ENCODE data around the gene GSTM1. TPM values are rescaled to one million over a fixed set of nuclear protein-coding genes. Genes with fewer than 3 reads are reported as not detected.
"Not testable (repeated sequence)": the region's sequence is repeated elsewhere in the genome, so short reads cannot be mapped to it uniquely, and the experiment has no call there.

Gene GSTM1
- total and polyA plus RNA-seq, 2 donors (not counting 3 experiments of a cell fraction or from before 2014, with no cell fraction given): 35.5 TPM; not detected in 1

DNA sequence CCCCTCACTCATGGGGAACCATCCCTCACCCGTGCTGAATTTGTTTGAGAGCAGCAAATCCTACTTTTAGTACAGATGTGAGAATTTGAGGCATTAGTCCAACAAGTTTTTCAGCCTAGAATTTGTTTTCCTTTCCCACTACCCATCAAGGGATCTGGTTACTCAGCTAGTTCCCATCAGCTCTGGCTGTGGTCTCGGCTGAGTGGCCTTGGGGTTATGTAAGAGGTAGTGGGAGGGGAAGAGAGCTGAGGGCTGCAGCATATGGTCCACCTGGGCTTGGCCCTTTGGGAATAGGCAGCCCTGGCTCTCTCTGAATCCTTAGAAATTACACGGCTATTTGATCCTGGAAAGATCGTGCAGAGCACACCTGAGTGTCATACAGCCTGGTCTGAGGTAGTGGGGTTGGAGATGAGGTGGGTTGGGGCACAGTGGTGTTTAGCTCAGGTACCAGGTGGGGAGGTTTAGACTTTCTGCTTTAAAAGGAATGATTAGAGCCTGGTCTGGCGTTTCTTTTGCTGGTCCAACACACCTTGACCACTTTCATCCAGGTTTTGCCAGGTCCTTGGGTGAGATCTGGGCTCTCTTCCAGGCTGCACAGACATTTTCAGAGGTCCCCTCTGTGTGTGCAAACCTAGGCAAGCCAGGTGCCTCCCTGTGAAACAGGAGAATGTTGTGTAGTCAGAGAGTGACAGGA lies 27.5 kb upstream of the GSTM1 start:
- no TSS peak for BruUV-seq (replicated peaks)
- FAIRE-seq (no peak), DNase-seq (ENCODE audit: low read depth, low spot score) (no peak)
- no peaks in the 10 kb centered on the region for H3K79me2 ChIP-seq (ENCODE audit: control insufficient read depth, insufficient read depth, low read length)
- no peaks in the 10 kb centered on the region for H3K9me3 ChIP-seq (replicated peaks; ENCODE audit: control insufficient read depth, insufficient read depth, low read length)
- no peak overlapping the region for H2AFZ ChIP-seq (ENCODE audit: low read depth, low read length)
- H3K4me1 ChIP-seq (ENCODE audit: control insufficient read depth, extremely low read depth, insufficient read depth, low read length): peaks cover 9% of the 10 kb centered on the region
- no peak overlapping the region for H3K4me3 ChIP-seq (replicated peaks in 1 of 3; ENCODE audit: insufficient read depth in 1 of 3, low read depth in 1 of 3, low read length in 3 of 3)
- TF ChIP-seq FOS (IDR thresholded peaks at IDR 0.05; ENCODE audit: borderline replicate concordance, insufficient read depth, low read length): no peak
- no peak for TF ChIP-seq EZH2 (IDR thresholded peaks at IDR 0.05; ENCODE audit: borderline replicate concordance, low read depth, low read length, severe bottlenecking)
- TF ChIP-seq, protein P1, sequence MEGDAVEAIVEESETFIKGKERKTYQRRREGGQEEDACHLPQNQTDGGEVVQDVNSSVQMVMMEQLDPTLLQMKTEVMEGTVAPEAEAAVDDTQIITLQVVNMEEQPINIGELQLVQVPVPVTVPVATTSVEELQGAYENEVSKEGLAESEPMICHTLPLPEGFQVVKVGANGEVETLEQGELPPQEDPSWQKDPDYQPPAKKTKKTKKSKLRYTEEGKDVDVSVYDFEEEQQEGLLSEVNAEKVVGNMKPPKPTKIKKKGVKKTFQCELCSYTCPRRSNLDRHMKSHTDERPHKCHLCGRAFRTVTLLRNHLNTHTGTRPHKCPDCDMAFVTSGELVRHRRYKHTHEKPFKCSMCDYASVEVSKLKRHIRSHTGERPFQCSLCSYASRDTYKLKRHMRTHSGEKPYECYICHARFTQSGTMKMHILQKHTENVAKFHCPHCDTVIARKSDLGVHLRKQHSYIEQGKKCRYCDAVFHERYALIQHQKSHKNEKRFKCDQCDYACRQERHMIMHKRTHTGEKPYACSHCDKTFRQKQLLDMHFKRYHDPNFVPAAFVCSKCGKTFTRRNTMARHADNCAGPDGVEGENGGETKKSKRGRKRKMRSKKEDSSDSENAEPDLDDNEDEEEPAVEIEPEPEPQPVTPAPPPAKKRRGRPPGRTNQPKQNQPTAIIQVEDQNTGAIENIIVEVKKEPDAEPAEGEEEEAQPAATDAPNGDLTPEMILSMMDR (IDR thresholded peaks at IDR 0.05; ENCODE audit: extremely low read depth in 1 of 2, insufficient read depth in 1 of 2, low read depth in 1 of 2, low read length in 2 of 2): no peak
- TF ChIP-seq POLR2A (IDR thresholded peaks at IDR 0.05; ENCODE audit: low read depth, low read length): no peak
- no peak for TF ChIP-seq JUN (IDR thresholded peaks at IDR 0.05; ENCODE audit: borderline replicate concordance, insufficient read depth, insufficient read length, low read depth)
- TF ChIP-seq POLR2AphosphoS5 (IDR thresholded peaks at IDR 0.05; ENCODE audit: insufficient read depth, low read depth, low read length): no peak
- no peak for TF ChIP-seq GATA2 (IDR thresholded peaks at IDR 0.05; ENCODE audit: insufficient read depth, insufficient read length, low read depth, low read length)
- TF ChIP-seq MYC (IDR thresholded peaks at IDR 0.05; ENCODE audit: low read depth, low read length): no peak
- no peak for TF ChIP-seq MAX (IDR thresholded peaks at IDR 0.05; ENCODE audit: insufficient read depth, insufficient read length)
- no peaks in the 10 kb centered on the region for H3K27me3 ChIP-seq (ENCODE audit: control insufficient read depth in 2 of 2, insufficient read depth in 2 of 2, low read length in 2 of 2)
- H3K4me2 ChIP-seq (ENCODE audit: insufficient read depth, low read length): no peak overlapping the region
- dilution Hi-C loops (cut with MboI; ENCODE audit: extremely low pct_ligation_motif_present, low sequenced_read_pairs) (no loop called here), intact Hi-C loops (cut with micrococcal nuclease) (no loop called here)
- no peaks in the 10 kb centered on the region for H3K9me1 ChIP-seq (replicated peaks; ENCODE audit: control insufficient read depth, extremely low read depth, insufficient read depth, low read length)
- no peak overlapping the region for H3K9ac ChIP-seq (replicated peaks; ENCODE audit: extremely low read depth, insufficient read depth, low read length)
- CTCF ChIA-PET: interaction anchor here (0.7 kb wide), 1 partner anchor 11 kb away, joined by 3 read pairs; no protein-coding TSS in a partner anchor
- H3K36me3 ChIP-seq (ENCODE audit: control insufficient read depth in 2 of 2, extremely low read depth in 1 of 2, insufficient read depth in 2 of 2, low read length in 2 of 2): no peaks in the 10 kb centered on the region
- no peaks in the 10 kb centered on the region for H4K20me1 ChIP-seq (replicated peaks; ENCODE audit: control insufficient read depth, extremely low read depth, insufficient read depth, low read length)
- POLR2A ChIA-PET: no interaction called here
- no peak overlapping the region for H3K27ac ChIP-seq (ENCODE audit: insufficient read depth, low read depth, low read length)

GRCh38 chr1:109660691-109661026 lies 27.0 kb upstream of the GSTM1 start:
- H3K4me3 ChIP-seq (replicated peaks in 1 of 3; ENCODE audit: insufficient read depth in 1 of 3, low read depth in 1 of 3, low read length in 3 of 3); H3K27me3 ChIP-seq (ENCODE audit: control insufficient read depth in 2 of 2, insufficient read depth in 2 of 2, low read length in 2 of 2); H3K9me3 ChIP-seq (replicated peaks; ENCODE audit: control insufficient read depth, insufficient read depth, low read length); H3K4me2 ChIP-seq (ENCODE audit: insufficient read depth, low read length); H3K9me1 ChIP-seq (replicated peaks; ENCODE audit: control insufficient read depth, extremely low read depth, insufficient read depth, low read length); H2AFZ ChIP-seq (ENCODE audit: low read depth, low read length); H3K36me3 ChIP-seq (ENCODE audit: control insufficient read depth in 2 of 2, extremely low read depth in 1 of 2, insufficient read depth in 2 of 2, low read length in 2 of 2); FAIRE-seq; BruUV-seq (replicated peaks); H4K20me1 ChIP-seq (replicated peaks; ENCODE audit: control insufficient read depth, extremely low read depth, insufficient read depth, low read length); intact Hi-C loops (cut with micrococcal nuclease); dilution Hi-C loops (cut with MboI; ENCODE audit: extremely low pct_ligation_motif_present, low sequenced_read_pairs); H3K4me1 ChIP-seq (ENCODE audit: control insufficient read depth, extremely low read depth, insufficient read depth, low read length); DNase-seq (ENCODE audit: low read depth, low spot score); H3K9ac ChIP-seq (replicated peaks; ENCODE audit: extremely low read depth, insufficient read depth, low read length); H3K79me2 ChIP-seq (ENCODE audit: control insufficient read depth, insufficient read depth, low read length); POLR2A ChIA-PET; H3K27ac ChIP-seq (ENCODE audit: insufficient read depth, low read depth, low read length): not testable (repeated sequence)
- CTCF ChIA-PET: interaction anchor here (0.7 to 1.7 kb wide), 2 partner anchors 11 to 115 kb away, joined by 3 to 6 read pairs; no protein-coding TSS in a partner anchor

Measured in endothelial cell of umbilical vein (primary cell).